Measurements from ENCODE around the gene HEPN1. TPM values are rescaled to one million over a fixed set of nuclear protein-coding genes. Genes with fewer than 3 reads are reported as not detected.

Gene HEPN1
- total and polyA plus RNA-seq, 2 experiments from 2014 or later: not detected

DNA sequence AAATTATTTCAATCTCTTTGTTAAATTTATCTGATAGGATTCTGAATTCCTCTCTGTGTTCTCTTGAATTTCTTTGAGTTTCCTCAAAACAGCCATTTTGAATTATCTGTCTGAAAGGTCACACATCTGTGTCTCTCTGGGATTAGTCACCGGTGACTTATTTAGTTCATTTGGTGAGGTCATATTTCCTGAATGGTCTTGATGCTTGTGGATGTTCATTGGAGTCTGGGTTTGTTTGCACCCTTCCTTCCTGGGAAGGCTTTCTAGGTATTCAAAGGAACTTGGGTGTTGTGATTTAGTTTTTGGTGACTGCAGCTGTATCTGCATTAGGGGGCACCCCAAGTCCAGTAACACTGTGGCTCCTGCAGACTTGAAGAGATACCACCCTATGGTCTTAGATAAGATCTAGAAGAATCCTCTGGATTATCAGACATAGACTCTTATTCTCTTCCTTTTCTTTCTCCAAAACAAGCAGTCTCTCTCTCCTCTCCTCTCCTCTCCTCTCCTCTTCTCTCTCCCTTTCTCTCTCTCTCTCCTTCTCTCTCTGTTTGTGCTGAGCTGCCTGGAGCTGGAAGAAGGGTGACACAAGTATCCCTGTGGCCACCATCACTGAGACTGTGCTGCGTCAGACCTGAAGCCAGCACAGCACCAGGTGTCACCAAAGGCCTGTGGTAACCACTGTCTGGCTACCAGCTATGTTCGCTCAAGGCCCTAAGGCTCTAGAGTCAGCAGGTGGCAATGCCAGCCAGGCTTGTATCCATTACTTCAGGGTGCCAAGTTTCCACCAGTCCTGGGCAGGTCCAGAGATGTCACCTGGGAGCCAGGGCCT, 3.3 kb upstream of the HEPN1 start:
- peaks cover 20% of the 10 kb centered on the region for H3K27me3 Mint-ChIP-seq (ENCODE audit: insufficient read depth, low read depth, poor library complexity)
- DNase-seq (ENCODE audit: low spot score) (no peak), ATAC-seq (no peak)
- no peak overlapping the region for H3K4me2 ChIP-seq
- no peak overlapping the region for H3K4me3 Mint-ChIP-seq
- peaks cover 3% of the 10 kb centered on the region; the same call in 1 of the 3 replicates for H3K4me1 Mint-ChIP-seq
- H3K36me3 Mint-ChIP-seq (ENCODE audit: low read depth): no peaks in the 10 kb centered on the region; the same call in 2 of the 3 replicates
- no peaks in the 10 kb centered on the region for H3K4me1 ChIP-seq (ENCODE audit: insufficient read depth)
- TF ChIP-seq ZNF331 (CRISPR knock-in tag; IDR thresholded peaks at IDR 0.05; ENCODE audit: low read depth) (no peak), EZH2phosphoT487 (IDR thresholded peaks at IDR 0.05; ENCODE audit: unreplicated experiment) (no peak), CREB1 (CRISPR knock-in tag; IDR thresholded peaks at IDR 0.05; ENCODE audit: low read depth) (no peak), JUNB (IDR thresholded peaks at IDR 0.05; ENCODE audit: unreplicated experiment) (no peak), NANOG (IDR thresholded peaks at IDR 0.05; ENCODE audit: borderline replicate concordance) (no peak), ZNF114 (CRISPR knock-in tag; IDR thresholded peaks at IDR 0.05) (no peak), STAT1 (IDR thresholded peaks at IDR 0.05; ENCODE audit: unreplicated experiment) (no peak), POLR2AphosphoS5 (IDR thresholded peaks at IDR 0.05; ENCODE audit: low read depth) (no peak), EZH2 (IDR thresholded peaks at IDR 0.05; ENCODE audit: low read depth, unreplicated experiment) (no peak)
- TF ChIP-seq, protein P1, sequence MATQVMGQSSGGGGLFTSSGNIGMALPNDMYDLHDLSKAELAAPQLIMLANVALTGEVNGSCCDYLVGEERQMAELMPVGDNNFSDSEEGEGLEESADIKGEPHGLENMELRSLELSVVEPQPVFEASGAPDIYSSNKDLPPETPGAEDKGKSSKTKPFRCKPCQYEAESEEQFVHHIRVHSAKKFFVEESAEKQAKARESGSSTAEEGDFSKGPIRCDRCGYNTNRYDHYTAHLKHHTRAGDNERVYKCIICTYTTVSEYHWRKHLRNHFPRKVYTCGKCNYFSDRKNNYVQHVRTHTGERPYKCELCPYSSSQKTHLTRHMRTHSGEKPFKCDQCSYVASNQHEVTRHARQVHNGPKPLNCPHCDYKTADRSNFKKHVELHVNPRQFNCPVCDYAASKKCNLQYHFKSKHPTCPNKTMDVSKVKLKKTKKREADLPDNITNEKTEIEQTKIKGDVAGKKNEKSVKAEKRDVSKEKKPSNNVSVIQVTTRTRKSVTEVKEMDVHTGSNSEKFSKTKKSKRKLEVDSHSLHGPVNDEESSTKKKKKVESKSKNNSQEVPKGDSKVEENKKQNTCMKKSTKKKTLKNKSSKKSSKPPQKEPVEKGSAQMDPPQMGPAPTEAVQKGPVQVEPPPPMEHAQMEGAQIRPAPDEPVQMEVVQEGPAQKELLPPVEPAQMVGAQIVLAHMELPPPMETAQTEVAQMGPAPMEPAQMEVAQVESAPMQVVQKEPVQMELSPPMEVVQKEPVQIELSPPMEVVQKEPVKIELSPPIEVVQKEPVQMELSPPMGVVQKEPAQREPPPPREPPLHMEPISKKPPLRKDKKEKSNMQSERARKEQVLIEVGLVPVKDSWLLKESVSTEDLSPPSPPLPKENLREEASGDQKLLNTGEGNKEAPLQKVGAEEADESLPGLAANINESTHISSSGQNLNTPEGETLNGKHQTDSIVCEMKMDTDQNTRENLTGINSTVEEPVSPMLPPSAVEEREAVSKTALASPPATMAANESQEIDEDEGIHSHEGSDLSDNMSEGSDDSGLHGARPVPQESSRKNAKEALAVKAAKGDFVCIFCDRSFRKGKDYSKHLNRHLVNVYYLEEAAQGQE (IDR thresholded peaks at IDR 0.05; ENCODE audit: unreplicated experiment): no peak
- TF ChIP-seq, protein P2, sequence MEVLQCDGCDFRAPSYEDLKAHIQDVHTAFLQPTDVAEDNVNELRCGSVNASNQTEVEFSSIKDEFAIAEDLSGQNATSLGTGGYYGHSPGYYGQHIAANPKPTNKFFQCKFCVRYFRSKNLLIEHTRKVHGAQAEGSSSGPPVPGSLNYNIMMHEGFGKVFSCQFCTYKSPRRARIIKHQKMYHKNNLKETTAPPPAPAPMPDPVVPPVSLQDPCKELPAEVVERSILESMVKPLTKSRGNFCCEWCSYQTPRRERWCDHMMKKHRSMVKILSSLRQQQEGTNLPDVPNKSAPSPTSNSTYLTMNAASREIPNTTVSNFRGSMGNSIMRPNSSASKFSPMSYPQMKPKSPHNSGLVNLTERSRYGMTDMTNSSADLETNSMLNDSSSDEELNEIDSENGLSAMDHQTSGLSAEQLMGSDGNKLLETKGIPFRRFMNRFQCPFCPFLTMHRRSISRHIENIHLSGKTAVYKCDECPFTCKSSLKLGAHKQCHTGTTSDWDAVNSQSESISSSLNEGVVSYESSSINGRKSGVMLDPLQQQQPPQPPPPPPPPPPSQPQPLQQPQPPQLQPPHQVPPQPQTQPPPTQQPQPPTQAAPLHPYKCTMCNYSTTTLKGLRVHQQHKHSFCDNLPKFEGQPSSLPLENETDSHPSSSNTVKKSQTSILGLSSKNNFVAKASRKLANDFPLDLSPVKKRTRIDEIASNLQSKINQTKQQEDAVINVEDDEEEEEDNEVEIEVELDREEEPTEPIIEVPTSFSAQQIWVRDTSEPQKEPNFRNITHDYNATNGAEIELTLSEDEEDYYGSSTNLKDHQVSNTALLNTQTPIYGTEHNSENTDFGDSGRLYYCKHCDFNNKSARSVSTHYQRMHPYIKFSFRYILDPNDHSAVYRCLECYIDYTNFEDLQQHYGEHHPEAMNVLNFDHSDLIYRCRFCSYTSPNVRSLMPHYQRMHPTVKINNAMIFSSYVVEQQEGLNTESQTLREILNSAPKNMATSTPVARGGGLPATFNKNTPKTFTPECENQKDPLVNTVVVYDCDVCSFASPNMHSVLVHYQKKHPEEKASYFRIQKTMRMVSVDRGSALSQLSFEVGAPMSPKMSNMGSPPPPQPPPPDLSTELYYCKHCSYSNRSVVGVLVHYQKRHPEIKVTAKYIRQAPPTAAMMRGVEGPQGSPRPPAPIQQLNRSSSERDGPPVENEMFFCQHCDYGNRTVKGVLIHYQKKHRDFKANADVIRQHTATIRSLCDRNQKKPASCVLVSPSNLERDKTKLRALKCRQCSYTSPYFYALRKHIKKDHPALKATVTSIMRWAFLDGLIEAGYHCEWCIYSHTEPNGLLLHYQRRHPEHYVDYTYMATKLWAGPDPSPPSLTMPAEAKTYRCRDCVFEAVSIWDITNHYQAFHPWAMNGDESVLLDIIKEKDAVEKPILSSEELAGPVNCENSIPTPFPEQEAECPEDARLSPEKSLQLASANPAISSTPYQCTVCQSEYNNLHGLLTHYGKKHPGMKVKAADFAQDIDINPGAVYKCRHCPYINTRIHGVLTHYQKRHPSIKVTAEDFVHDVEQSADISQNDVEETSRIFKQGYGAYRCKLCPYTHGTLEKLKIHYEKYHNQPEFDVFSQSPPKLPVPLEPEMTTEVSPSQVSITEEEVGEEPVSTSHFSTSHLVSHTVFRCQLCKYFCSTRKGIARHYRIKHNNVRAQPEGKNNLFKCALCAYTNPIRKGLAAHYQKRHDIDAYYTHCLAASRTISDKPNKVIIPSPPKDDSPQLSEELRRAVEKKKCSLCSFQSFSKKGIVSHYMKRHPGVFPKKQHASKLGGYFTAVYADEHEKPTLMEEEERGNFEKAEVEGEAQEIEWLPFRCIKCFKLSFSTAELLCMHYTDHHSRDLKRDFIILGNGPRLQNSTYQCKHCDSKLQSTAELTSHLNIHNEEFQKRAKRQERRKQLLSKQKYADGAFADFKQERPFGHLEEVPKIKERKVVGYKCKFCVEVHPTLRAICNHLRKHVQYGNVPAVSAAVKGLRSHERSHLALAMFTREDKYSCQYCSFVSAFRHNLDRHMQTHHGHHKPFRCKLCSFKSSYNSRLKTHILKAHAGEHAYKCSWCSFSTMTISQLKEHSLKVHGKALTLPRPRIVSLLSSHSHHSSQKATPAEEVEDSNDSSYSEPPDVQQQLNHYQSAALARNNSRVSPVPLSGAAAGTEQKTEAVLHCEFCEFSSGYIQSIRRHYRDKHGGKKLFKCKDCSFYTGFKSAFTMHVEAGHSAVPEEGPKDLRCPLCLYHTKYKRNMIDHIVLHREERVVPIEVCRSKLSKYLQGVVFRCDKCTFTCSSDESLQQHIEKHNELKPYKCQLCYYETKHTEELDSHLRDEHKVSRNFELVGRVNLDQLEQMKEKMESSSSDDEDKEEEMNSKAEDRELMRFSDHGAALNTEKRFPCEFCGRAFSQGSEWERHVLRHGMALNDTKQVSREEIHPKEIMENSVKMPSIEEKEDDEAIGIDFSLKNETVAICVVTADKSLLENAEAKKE (CRISPR knock-in tag; IDR thresholded peaks at IDR 0.05): no peak
- TF ChIP-seq, protein P3, sequence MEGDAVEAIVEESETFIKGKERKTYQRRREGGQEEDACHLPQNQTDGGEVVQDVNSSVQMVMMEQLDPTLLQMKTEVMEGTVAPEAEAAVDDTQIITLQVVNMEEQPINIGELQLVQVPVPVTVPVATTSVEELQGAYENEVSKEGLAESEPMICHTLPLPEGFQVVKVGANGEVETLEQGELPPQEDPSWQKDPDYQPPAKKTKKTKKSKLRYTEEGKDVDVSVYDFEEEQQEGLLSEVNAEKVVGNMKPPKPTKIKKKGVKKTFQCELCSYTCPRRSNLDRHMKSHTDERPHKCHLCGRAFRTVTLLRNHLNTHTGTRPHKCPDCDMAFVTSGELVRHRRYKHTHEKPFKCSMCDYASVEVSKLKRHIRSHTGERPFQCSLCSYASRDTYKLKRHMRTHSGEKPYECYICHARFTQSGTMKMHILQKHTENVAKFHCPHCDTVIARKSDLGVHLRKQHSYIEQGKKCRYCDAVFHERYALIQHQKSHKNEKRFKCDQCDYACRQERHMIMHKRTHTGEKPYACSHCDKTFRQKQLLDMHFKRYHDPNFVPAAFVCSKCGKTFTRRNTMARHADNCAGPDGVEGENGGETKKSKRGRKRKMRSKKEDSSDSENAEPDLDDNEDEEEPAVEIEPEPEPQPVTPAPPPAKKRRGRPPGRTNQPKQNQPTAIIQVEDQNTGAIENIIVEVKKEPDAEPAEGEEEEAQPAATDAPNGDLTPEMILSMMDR (conservative IDR thresholded peaks at IDR 0.05; ENCODE audit: low read depth in 2 of 2): no peak
- TF ChIP-seq, protein P4, sequence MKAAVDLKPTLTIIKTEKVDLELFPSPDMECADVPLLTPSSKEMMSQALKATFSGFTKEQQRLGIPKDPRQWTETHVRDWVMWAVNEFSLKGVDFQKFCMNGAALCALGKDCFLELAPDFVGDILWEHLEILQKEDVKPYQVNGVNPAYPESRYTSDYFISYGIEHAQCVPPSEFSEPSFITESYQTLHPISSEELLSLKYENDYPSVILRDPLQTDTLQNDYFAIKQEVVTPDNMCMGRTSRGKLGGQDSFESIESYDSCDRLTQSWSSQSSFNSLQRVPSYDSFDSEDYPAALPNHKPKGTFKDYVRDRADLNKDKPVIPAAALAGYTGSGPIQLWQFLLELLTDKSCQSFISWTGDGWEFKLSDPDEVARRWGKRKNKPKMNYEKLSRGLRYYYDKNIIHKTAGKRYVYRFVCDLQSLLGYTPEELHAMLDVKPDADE (IDR thresholded peaks at IDR 0.05): no peak
- no peaks in the 10 kb centered on the region for H3F3A ChIP-seq (replicated peaks; ENCODE audit: low read depth)
- H2AFZ ChIP-seq: no peak overlapping the region
- H3K4me3 ChIP-seq: no peak overlapping the region
- H4K20me1 ChIP-seq (replicated peaks; ENCODE audit: insufficient read depth): no peaks in the 10 kb centered on the region
- H3K9me3 Mint-ChIP-seq: peaks cover 27% of the 10 kb centered on the region
- no peak overlapping the region for H3K27ac Mint-ChIP-seq
- H3K79me2 ChIP-seq (replicated peaks; ENCODE audit: insufficient read depth): no peaks in the 10 kb centered on the region
- H3K27ac ChIP-seq (ENCODE audit: low read depth): no peak overlapping the region
- peaks cover 3% of the 10 kb centered on the region; the same call in 1 of the 2 replicates for H3K9me2 ChIP-seq (ENCODE audit: insufficient read depth)
- 0 out of 2 replicates have a peak, but pooled peaks cover 4% of the 10 kb centered on the region for H3K36me3 ChIP-seq (ENCODE audit: insufficient read depth)
- H3K27me3 ChIP-seq (ENCODE audit: insufficient read depth): peaks cover 34% of the 10 kb centered on the region

Measured in GM23338 (cell line).